GM18861 (cell line): ENCODE data around the gene GPR143.
"Not testable (repeated sequence)": the region's sequence is repeated elsewhere in the genome, so short reads cannot be mapped to it uniquely, and the experiment has no call there.

ENCODE experiments used
- ATAC-seq: cut with Tn5 transposase; IDR thresholded peaks from one replicate; pipeline ENCODE4 v1.9.1; 2021; ENCODE audit not compliant: unreplicated experiment

The GPR143 gene

GRCh38 chrX:9770319-9770718, 4.7 kb upstream of the GPR143 start:
- ATAC-seq = no peak

GRCh38 chrX:9768321-9768839, 2.7 kb upstream of the GPR143 start:
- not testable (repeated sequence) for ATAC-seq

- no peak for ATAC-seq
Observed at GRCh38 chrX:9767375-9767774, 1.7 kb upstream of the GPR143 start.

DNA sequence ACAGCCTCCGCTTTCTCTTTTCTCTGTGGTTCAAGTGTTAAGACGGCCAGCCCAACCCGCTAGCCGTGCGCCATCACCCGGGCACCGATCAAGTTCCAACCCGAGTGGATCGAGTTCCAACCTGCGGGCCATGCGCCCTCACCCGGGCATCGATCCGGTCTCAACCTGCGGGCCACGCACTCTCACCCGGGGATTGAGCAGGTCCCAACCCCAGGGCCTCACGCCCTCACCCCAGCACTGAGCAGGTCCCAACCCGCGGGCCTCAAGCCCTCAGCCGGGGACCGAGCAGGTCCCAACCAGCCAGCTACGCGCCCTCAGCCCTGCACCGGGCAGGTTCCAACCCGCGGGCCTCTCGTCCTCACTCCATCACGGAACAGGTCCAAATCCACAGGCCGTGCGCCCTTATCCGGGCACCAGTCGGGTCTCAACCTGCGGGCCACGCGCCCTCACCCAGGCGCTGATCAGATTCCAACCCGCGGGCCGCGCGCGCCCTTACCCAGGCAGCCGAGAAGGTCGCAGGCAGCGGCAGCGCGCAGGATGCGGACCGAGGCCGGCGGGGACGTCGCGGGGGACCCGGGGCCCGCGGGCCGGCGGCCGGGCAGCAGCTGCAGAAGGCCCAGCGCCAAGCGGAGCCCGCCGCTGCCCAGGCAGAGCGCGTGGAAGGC, 443 bp downstream of the GPR143 start:
- ATAC-seq = no peak

- no peak for ATAC-seq
Observed at GRCh38 chrX:9759337-9759736, 6.3 kb downstream of the GPR143 start.

GRCh38 chrX:9758021-9758638, 7.5 kb downstream of the GPR143 start:
- no peak for ATAC-seq

- no peak for ATAC-seq
Observed at GRCh38 chrX:9757366-9757765, 8.3 kb downstream of the GPR143 start.

GRCh38 chrX:9749146-9749692, 16.4 kb downstream of the GPR143 start:
- ATAC-seq = no peak

DNA sequence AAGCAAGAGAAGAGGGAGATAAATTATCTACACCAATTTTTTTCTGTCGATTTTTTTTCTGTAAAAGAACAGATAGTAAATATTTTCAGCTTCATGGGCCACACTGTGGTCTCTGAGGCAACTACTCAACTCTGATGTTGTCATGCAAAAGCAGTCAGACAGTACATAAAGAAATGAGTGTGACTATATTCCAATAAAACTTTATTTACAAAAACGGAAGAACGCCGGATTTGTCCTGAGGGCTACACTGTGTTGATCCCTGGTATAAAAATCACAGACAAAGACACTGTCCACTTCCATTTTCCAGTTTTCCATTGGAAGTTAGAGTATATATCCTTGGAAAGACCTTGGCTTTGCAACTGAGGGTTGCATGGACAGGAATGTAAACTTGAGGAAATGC, 18.0 kb downstream of the GPR143 start:
- ATAC-seq = no peak

GRCh38 chrX:9746148-9746888, 19.3 kb downstream of the GPR143 start:
- no peak for ATAC-seq

- ATAC-seq = no peak
Observed at GRCh38 chrX:9745417-9746115, 20.1 kb downstream of the GPR143 start.

DNA sequence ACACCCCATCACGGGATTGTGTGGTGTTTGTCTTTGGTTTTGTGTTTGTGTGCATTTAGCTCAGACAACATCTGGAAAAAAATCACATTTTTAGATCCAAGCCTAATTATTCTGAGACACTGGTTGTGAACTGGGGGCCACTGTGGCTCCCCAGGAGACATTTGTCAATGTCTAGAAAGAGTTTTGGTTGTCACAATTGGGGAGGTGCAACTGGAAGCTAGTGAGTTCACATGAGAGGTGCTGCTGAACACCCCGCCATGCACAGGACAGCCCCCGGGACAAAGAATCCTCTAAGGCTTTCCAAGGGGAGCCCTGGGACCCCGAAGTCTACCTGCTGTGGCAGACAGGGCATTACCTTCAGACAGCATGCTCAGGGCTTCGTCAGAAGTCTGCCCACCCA, 26.5 kb downstream of the GPR143 start:
- ATAC-seq = no peak

DNA sequence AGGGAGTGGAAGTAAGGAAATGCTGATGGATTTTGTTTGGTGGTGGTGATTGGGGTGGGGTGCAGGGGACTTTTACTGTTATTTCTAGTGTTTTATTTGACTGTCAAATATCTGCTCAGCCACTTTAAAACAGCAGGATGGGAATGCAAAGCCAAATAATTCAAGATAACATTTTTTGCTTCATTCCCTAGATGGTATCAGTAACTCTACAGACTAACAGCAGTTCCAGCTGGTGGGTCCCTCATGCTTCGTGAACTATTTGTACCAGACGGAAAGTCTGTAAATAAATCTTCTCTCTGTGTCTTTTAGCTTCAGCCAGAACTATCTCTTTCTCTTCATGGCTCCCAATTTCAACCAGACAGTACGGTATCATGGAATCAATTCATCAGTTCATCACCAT, 27.5 kb downstream of the GPR143 start:
- ATAC-seq = no peak

- no peak for ATAC-seq
Observed at GRCh38 chrX:9737363-9737762, 28.3 kb downstream of the GPR143 start.

DNA sequence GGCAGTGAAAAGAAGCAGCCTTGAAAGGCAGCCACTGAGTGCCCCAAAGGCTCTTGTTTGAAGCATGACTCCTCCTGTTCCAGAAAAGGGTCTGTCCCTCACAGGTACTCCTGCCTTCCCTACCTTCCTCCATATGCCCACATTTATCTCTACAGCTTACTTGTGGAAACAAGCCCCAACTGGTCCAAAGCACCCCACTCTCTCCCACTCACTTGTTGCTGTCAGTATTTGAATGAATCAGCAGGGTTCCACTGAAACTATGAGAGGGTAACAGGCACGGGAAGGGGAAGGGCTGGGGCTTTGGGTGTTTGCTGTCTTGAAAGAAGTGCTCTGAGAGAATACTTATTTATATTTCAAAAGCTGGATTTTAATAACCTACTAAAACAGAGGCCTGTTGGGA, 34.9 kb downstream of the GPR143 start:
- ATAC-seq = no peak

DNA sequence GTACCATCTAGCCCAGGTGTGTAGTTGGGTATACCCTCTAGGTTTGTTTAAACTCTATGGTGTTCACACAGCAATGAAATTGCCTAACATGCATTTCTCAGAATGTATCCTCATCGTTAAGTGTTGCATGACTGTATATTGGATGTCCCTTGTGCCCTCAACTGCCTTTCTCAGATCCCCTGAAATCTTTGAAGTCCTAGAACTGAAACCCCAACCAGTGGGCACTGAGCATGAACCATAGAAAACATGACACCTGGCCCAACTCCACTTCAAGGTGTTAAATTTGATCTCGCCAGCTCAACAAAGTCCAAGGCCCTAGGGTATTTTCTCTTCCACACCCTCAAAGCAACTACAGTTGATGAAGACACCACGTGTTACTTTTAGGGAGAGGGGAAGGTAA, 35.6 kb downstream of the GPR143 start:
- no peak for ATAC-seq

- ATAC-seq = no peak
Observed at GRCh38 chrX:9729171-9729885, 36.3 kb downstream of the GPR143 start.

- no peak for ATAC-seq
Observed at GRCh38 chrX:9728261-9728660, 37.4 kb downstream of the GPR143 start.

DNA sequence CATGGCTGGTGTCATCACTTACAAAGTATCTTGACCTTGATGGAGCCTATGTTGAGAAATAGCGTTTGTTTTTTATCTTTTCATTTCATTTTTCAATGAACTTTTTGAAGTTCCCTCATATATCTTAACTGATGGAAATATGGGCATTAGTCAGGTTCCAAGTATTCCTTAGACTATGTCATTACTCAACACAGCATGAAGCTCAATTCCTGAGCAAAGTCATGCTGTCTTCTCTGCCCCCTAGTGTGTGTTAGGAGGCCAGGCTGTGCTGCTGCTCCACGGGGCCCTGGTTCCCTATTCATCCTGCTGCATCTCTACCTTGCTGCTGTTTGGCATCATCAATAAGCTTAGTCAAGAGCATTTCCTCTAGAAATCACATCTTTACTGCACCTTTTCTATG, 40.9 kb downstream of the GPR143 start:
- ATAC-seq = no peak

- no peak for ATAC-seq
Observed at GRCh38 chrX:9717376-9717775, 48.3 kb downstream of the GPR143 start.

DNA sequence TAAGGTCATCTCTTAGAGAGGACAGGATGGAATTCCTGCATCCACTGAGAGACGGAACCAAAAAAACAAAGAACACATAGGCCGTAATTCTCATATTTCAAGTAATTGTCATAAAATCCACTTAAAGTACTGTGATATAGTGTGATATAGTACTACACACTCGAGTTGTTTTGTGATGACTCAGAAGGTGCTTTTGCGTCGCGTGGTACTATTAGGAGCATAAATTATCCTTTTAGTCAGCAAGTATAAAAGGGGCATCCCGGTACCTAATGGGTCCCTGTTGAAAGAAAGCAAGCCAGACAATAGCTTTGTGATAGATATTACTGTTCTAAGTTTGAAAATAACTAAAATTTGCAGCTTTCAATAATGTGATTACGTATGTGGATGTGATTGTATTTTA, 55.3 kb downstream of the GPR143 start:
- no peak for ATAC-seq
